GM21515 (cell line): ENCODE measurements around the gene GGA3.
A peak's percentile ranks its signal among the peaks of the same experiment; 100 is the strongest.
"Not testable (repeated sequence)": the region's sequence is repeated elsewhere in the genome, so short reads cannot be mapped to it uniquely, and the experiment has no call there.

Experiments used
- ATAC-seq: cut with Tn5 transposase; IDR thresholded peaks from one replicate; pipeline ENCODE4 v1.9.1; 2021; ENCODE audit not compliant: unreplicated experiment

The GGA3 gene

GRCh38 chr17:75273977-75274708 lies 12.7 kb upstream of the GGA3 start:
- ATAC-seq = no peak

- ATAC-seq = no peak
Observed at GRCh38 chr17:75272848-75273184, 11.4 kb upstream of the GGA3 start.

- ATAC-seq = no peak
Observed at GRCh38 chr17:75271955-75272847, 10.8 kb upstream of the GGA3 start.

GRCh38 chr17:75271233-75271954 lies 10.0 kb upstream of the GGA3 start:
- peak; percentile 57 for ATAC-seq

DNA sequence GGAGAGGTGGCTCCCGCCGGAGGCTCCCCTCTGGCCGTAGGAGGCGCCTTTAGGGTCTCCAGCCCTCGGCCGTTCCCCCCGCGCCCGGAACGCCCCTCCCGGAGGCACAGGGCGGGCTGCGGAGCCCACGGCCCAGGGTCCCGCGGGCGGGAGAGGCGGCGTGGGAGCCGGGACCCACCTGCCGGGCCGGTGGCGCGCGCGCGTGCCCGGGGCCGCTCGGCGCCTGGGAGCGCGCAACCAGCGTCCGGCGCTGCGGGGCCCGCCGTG lies 9.5 kb upstream of the GGA3 start, which contains the start of gene MIF4GD:
Gene MIF4GD, minus strand, starts transcription at position 266 of the 267 bp plus-strand sequence. CDS start 1,036 bp downstream, outside the sequence.
- peak; percentile 10 for ATAC-seq

- peak; percentile 45 for ATAC-seq
Observed at GRCh38 chr17:75270218-75270965, 9.0 kb upstream of the GGA3 start.

DNA sequence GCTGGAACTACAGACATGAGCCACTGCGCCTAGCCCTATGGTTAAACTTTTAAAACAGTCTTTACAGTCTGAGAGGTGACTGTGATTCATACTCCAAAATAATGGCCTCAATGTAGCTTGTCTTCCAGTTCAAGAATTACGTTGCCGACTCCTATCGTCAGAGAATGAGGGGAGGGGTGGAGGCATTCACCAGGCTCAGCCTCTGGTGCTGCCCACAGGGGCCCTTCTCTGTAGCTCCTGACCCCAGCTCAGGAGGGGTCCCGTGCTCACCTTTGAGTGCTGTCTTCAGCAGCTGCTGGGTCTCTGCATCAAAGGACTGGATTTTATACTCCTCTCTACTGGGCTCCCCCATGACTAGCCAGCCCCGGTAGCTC lies 8.4 kb upstream of the GGA3 start:
- no peak for ATAC-seq

- no peak for ATAC-seq
Observed at GRCh38 chr17:75267411-75268232, 6.2 kb upstream of the GGA3 start.

DNA sequence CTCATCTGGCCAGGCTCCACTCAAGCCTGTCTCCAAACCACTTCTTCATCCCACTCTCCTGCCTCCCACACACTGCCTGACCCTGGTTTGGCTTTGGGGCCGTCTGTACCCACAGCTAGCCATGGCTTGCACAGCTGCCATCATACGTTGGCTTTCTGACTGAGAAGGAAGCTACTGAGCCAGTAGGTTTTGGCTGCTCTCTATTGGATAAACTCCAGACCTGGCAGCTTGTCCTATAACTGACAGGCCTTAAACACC lies 5.7 kb upstream of the GGA3 start:
- ATAC-seq = no peak

DNA sequence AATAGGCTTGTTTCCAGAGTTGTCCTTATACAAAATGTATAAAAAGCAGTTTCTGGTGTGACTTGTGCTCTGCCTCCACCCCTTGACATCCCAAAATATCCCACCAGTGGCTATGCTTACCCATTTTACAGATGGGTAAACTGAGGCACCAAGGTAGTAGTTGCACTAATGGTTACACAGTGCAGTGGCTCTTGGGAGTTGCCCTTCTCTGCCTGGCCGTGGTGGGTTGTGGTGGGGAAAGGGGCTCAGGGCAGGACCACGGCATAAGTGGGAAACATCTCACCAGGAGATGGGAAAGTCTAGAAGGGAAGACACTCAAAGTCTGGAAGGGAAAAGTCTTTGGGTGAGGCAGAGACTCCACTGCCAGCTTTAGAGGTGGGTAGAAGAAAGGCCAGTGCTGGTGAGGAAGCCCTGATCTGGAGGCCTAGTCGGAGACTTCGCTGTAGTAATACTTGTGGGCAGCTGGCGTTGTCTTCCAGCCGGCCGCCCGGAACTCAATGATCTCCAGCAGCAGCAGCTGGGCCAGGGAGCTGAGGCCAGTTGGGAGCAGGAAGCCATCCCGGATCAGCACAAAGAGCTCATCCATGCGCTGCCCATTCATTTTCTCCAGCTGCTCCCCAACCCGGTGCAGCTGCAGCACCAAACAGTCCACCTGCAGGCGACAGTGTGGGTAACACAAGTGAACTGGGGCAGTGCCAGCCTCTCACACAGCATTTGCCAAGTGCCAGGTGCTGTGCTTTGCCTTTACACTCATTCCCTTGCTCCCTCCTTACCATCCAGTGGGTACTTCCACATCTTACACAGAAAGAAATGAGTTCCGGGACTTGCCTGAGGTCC lies 5.1 kb upstream of the GGA3 start:
- ATAC-seq = no peak

DNA sequence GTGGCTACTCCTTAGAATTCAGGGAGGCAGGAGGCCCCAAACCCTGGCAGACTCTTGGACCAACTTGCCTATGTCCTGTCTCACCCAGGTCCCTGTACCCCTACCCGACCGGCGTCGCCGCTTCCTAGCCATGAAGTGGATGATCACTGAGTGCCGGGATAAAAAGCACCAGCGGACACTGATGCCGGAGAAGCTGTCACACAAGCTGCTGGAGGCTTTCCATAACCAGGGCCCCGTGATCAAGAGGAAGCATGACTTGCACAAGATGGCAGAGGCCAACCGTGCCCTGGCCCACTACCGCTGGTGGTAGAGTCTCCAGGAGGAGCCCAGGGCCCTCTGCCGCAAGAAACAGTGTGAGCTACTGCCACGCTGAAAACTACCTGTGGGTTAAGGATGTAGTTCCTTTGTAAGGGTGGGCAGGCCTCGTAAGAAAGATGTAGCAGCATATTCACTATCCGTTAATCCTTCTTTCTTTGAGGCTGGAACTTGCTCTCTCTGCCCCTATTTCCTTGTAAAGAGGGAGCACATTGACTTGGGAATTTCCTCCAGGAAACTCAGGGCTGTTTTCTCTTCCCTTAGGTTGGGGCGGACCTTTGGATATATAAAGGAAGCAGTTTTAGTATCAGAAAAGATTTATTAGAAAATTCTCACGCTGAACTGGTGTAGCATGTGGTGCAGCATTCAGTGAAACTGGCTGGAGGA lies 4.4 kb upstream of the GGA3 start:
- no peak for ATAC-seq

GRCh38 chr17:75263055-75263454 lies 1.6 kb upstream of the GGA3 start:
- no peak for ATAC-seq

- peak; percentile 4 for ATAC-seq
Observed at GRCh38 chr17:75262112-75262606, 753 bp upstream of the GGA3 start.

- peak; percentile 8 for ATAC-seq
Observed at GRCh38 chr17:75260641-75261335, 618 bp downstream of the GGA3 start.

DNA sequence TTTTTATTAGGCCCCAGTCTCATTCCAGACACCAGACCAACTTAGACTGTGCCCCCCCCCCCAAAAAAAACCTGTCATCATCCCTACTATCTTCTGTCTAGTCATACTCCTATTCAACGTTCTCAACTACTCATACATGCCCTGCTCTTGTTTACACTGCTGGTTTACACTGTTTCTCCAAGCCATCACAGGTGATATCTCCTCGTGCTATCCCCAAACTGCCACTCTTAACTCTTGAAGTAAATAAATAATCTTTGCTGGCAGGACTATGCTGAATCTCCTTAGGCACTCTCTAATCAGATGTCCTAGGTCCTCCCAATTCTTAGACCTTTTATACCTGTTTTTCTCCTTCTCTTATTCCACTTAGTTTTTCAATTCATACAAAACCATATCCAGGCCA lies 4.2 kb downstream of the GGA3 start:
- ATAC-seq = not testable (repeated sequence)

DNA sequence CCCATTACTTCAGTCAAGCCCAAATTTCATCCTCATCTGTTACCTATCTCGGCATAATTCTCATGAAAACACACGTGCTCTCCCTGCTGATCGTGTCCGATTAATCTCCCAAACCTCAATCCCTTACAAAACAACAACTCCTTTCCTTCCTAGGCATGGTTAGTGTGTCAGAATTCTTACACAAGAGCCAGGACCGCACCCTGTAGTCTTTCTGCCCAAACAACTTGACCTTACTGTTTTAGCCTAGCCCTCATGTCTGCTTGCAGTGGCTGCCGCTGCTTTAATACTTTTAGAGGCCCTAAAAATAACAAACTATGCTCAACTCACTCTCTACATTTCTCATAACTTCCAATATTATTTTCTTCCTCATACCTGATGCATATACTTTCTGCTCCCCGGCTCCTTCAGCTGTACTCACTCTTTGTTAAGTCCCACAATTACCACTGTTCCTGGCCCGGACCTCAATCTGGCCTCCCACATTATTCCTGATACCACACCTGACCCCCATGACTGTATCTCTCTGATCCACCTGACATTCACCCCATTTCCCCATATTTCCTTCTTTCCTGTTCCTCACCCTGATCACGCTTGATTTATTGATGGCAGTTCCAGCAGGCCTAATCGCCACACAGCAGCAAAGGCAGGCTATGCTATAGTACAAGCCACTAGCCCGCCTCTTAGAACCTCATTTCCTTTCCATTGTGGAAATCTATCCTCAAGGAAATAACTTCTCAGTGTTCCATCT lies 5.3 kb downstream of the GGA3 start:
- ATAC-seq = not testable (repeated sequence)

GRCh38 chr17:75252039-75252816 lies 9.2 kb downstream of the GGA3 start:
- no peak for ATAC-seq
